Endodermal cell (in vitro differentiated cells): ENCODE data around the gene CEP70. TPM values are rescaled to one million over a fixed set of nuclear protein-coding genes. Genes with fewer than 3 reads are reported as not detected.

Source experiments
- DNase-seq: peaks from one replicate; pipeline ENCODE4 v3.0.0-alpha.2; 2017
- H3K27ac ChIP-seq: 2 replicates; pipeline ENCODE4 v1.5.1; 2013; ENCODE audit warnings: mild to moderate bottlenecking, low read depth, low read length, moderate library complexity
- H3K27me3 ChIP-seq: 2 replicates; pipeline ENCODE4 v1.6.1; 2013; ENCODE audit warnings: mild to moderate bottlenecking, low read length, moderate library complexity; ENCODE audit not compliant: insufficient read depth, control insufficient read depth, poor library complexity, severe bottlenecking
- H3K36me3 ChIP-seq: 2 replicates; pipeline ENCODE4 v1.7.0; 2013; ENCODE audit warnings: mild to moderate bottlenecking, low read length, moderate library complexity; ENCODE audit not compliant: control insufficient read depth, insufficient read depth
- H3K4me1 ChIP-seq: one replicate; pipeline ENCODE4 v1.7.0; 2013; ENCODE audit warnings: low read length; ENCODE audit not compliant: control insufficient read depth, insufficient read depth
- H3K4me3 ChIP-seq: 2 replicates; pipeline ENCODE4 v1.5.1; 2013; ENCODE audit warnings: mild to moderate bottlenecking, low read length, moderate library complexity
- H3K9ac ChIP-seq: 2 replicates; pipeline ENCODE4 v1.6.1; 2013; ENCODE audit warnings: mild to moderate bottlenecking, low read length, moderate library complexity; ENCODE audit not compliant: poor library complexity, severe bottlenecking; ENCODE audit errors: extremely low read depth
- H3K9me3 ChIP-seq: 2 replicates; pipeline ENCODE4 v1.6.1; 2013; ENCODE audit warnings: mild to moderate bottlenecking, low read length, moderate library complexity; ENCODE audit not compliant: control insufficient read depth
- H3K27ac Mint-ChIP-seq: 2 replicates; pipeline ENCODE4 v1.8.0; 2020; ENCODE audit warnings: mixed read lengths
- H3K27me3 Mint-ChIP-seq: 2 replicates; pipeline ENCODE4 v1.8.0; 2021; ENCODE audit warnings: mild to moderate bottlenecking, mixed read lengths; ENCODE audit not compliant: insufficient read depth
- H3K36me3 Mint-ChIP-seq: 2 replicates; pipeline ENCODE4 v1.8.0; 2020; ENCODE audit warnings: low read depth, mixed read lengths
- H3K4me1 Mint-ChIP-seq: 2 replicates; pipeline ENCODE4 v1.8.0; 2020; ENCODE audit warnings: mixed read lengths
- H3K4me3 Mint-ChIP-seq: 2 replicates; pipeline ENCODE4 v1.8.0; 2020; ENCODE audit warnings: mild to moderate bottlenecking, moderate library complexity, mixed read lengths
- H3K9me3 Mint-ChIP-seq: 2 replicates; pipeline ENCODE4 v1.8.0; 2020; ENCODE audit warnings: mild to moderate bottlenecking, mixed read lengths
- WGBS, 2 experiments: methylation state at CpG; one replicate each; pipeline versions ENCODE4 v1.1.5 to v1.1.7; 2013; ENCODE audit warnings: missing lambda C conversion rate in 2 of 2, mixed read lengths in 1 of 2; ENCODE audit not compliant: insufficient coverage in 1 of 2, insufficient read length in 1 of 2; 5-methylcytosine and 5-hydroxymethylcytosine counted together
- total RNA-seq, 2 donors: library from RNA; stranded (reverse); fragmentation: NEBNext Ultra II Directional in 1 of 2; extraction: Animal tissue kit (Norgen Biotek cat#: 25700) in 1 of 2; gene quantifications; 2 replicates in 1 of 2; 3 replicates in 1 of 2; pipeline ENCODE4 v1.2.1, GENCODE V29; 2021
- TF ChIP-seq, protein P1 (sequence below): fragments of 200-600 bp; sonication (generic); conservative IDR thresholded peaks from 2 replicates; pipeline ENCODE4 v1.5.0; 2021; ENCODE audit warnings: antibody characterized with exemption, mild to moderate bottlenecking

The CEP70 gene
- total RNA-seq, 2 donors from 2014 or later, result 113 to 131 TPM

DNA sequence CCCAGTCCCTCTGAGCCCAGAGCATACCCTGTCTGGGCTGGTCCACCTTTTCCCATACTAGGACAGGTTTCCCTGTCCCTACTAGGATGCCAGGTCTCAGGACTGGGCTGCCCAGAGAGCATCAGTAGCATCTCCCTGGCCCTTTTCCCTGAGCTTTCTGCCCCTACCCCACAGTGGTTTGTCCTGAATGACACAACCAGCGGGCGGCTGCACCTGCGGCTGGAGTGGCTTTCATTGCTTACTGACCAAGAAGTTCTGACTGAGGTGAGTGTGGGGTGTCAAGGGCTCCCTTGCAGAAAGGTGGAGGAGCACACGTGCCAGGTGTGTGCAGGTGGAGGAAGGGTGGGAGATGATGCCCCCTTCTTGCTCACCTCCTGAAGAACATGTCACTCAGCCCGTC lies 126.1 kb downstream of the CEP70 start:
- no peak overlapping the region for H3K27ac ChIP-seq
- Mint-ChIP-seq H3K27ac (no peak overlapping the region), H3K4me3 (no peak overlapping the region), H3K9me3 (no peaks in the 10 kb centered on the region), H3K27me3 (no peaks in the 10 kb centered on the region), H3K36me3 (peaks cover 5% of the 10 kb centered on the region), H3K4me1 (no peaks in the 10 kb centered on the region)
- no peaks in the 10 kb centered on the region for H3K36me3 ChIP-seq
- no peak overlapping the region for H3K4me3 ChIP-seq
- H3K9me3 ChIP-seq, result no peaks in the 10 kb centered on the region
- DNase-seq, result no peak
- H3K27me3 ChIP-seq, result no peaks in the 10 kb centered on the region
- no peaks in the 10 kb centered on the region for H3K4me1 ChIP-seq
- no peak overlapping the region for H3K9ac ChIP-seq
- WGBS, 2 experiments, result 80 to 90% methylated on average over 1 to 5 of the region's 5 CpGs
- TF ChIP-seq, protein P1, sequence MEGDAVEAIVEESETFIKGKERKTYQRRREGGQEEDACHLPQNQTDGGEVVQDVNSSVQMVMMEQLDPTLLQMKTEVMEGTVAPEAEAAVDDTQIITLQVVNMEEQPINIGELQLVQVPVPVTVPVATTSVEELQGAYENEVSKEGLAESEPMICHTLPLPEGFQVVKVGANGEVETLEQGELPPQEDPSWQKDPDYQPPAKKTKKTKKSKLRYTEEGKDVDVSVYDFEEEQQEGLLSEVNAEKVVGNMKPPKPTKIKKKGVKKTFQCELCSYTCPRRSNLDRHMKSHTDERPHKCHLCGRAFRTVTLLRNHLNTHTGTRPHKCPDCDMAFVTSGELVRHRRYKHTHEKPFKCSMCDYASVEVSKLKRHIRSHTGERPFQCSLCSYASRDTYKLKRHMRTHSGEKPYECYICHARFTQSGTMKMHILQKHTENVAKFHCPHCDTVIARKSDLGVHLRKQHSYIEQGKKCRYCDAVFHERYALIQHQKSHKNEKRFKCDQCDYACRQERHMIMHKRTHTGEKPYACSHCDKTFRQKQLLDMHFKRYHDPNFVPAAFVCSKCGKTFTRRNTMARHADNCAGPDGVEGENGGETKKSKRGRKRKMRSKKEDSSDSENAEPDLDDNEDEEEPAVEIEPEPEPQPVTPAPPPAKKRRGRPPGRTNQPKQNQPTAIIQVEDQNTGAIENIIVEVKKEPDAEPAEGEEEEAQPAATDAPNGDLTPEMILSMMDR, result no peak

GRCh38 chr3:138465925-138466324 lies 128.1 kb downstream of the CEP70 start:
- H3K27me3 Mint-ChIP-seq, result no peaks in the 10 kb centered on the region
- Histone ChIP-seq H3K4me3 (no peak overlapping the region), H3K9me3 (no peaks in the 10 kb centered on the region), H3K4me1 (no peaks in the 10 kb centered on the region), H3K27me3 (no peaks in the 10 kb centered on the region), H3K27ac (no peak overlapping the region), H3K36me3 (no peaks in the 10 kb centered on the region), H3K9ac (no peak overlapping the region)
- TF ChIP-seq, protein P1, result no peak
- WGBS, 2 experiments, result 85 to 96% methylated on average over 2 of the region's 2 CpGs
- H3K36me3 Mint-ChIP-seq, result peaks cover 5% of the 10 kb centered on the region
- no peak for DNase-seq
- no peaks in the 10 kb centered on the region for H3K4me1 Mint-ChIP-seq
- H3K27ac Mint-ChIP-seq, result no peak overlapping the region
- H3K9me3 Mint-ChIP-seq, result no peaks in the 10 kb centered on the region
- H3K4me3 Mint-ChIP-seq, result no peak overlapping the region

DNA sequence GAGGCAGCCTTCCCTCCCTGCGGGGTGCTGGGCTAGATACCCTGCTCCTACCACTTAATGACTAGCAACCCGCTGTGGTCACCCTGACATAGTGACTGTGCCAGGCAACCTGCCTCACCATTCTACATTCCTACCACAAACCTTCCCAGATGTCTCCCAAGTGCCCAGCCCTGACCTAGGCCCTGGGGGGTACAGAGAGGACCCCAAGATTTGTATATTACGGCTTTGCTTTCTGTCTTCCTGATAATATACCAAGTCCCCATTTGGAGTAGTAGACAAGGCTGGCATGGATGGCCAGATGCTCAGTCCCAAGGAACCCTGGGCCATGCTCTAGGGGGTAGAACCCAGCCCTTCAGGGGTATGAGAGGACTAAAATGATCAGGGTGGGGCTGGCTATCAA lies 128.6 kb downstream of the CEP70 start:
- H3K27ac Mint-ChIP-seq, result no peak overlapping the region
- Histone ChIP-seq H3K9ac (no peak overlapping the region), H3K36me3 (no peaks in the 10 kb centered on the region), H3K4me1 (no peaks in the 10 kb centered on the region), H3K9me3 (no peaks in the 10 kb centered on the region), H3K4me3 (no peak overlapping the region), H3K27me3 (no peaks in the 10 kb centered on the region), H3K27ac (no peak overlapping the region)
- DNase-seq, result no peak
- WGBS, 2 experiments, result 88 to 100% methylated on average over 2 to 3 of the region's 3 CpGs
- H3K9me3 Mint-ChIP-seq, result no peaks in the 10 kb centered on the region
- TF ChIP-seq, protein P1, result no peak
- peaks cover 5% of the 10 kb centered on the region for H3K36me3 Mint-ChIP-seq
- no peaks in the 10 kb centered on the region for H3K4me1 Mint-ChIP-seq
- no peak overlapping the region for H3K4me3 Mint-ChIP-seq
- H3K27me3 Mint-ChIP-seq, result no peaks in the 10 kb centered on the region
